Lower lobe of right lung (tissue), 2 donors: Measurements from ENCODE around the gene CYP4F12. TPM values are rescaled to one million over a fixed set of nuclear protein-coding genes. Genes with fewer than 3 reads are reported as not detected.
"Not testable (repeated sequence)": the region's sequence is repeated elsewhere in the genome, so short reads cannot be mapped to it uniquely, and the experiment has no call there.

Experiments
- ATAC-seq, 2 donors: fragments of 200-7000 bp; cut with Tn5 transposase; one replicate each; pipeline ENCODE4 v1.9.1; 2020 to 2022; ENCODE audit warnings: mild to moderate bottlenecking in 2 of 2, moderate library complexity in 2 of 2
- DNase-seq: peaks from one replicate; pipeline ENCODE4 v3.0.0-alpha.2; 2020
- H3K27ac ChIP-seq: fragments of 200-600 bp; one replicate; pipeline ENCODE4 v1.8.0; 2022
- H3K27me3 ChIP-seq: fragments of 200-600 bp; one replicate; pipeline ENCODE4 v1.8.0; 2022; ENCODE audit warnings: low read depth
- H3K36me3 ChIP-seq: fragments of 200-600 bp; one replicate; pipeline ENCODE4 v1.8.0; 2022; ENCODE audit warnings: mild to moderate bottlenecking
- H3K4me1 ChIP-seq: fragments of 200-600 bp; one replicate; pipeline ENCODE4 v1.8.0; 2022
- H3K4me3 ChIP-seq: fragments of 200-600 bp; one replicate; pipeline ENCODE4 v1.8.0; 2022; ENCODE audit warnings: mild to moderate bottlenecking
- H3K9me3 ChIP-seq: fragments of 200-600 bp; one replicate; pipeline ENCODE4 v1.8.0; 2022
- intact Hi-C: fragments of 100-400 bp; cut with DNase I; formaldehyde crosslinking; loops from one replicate; pipeline ENCODE4 v1.11.0; 2022
- total RNA-seq: library from RNA; stranded (reverse); fragmentation: NEBNext Ultra II Directional; extraction: Animal tissue kit (Norgen Biotek cat#: 25700); gene quantifications from one replicate; pipeline ENCODE4 v1.2.1, GENCODE V29; 2021
- TF ChIP-seq, protein P1 (sequence below): fragments of 200-600 bp; IDR thresholded peaks from one replicate; pipeline ENCODE4 v1.8.0; 2022; ENCODE audit warnings: antibody characterized with exemption, mild to moderate bottlenecking
- donor health status: DM: no; HTN: yes; CAD: no; lungs with severe emphysema.

CYP4F12 gene
- total RNA-seq, 1 donor from 2014 or later: 4.5 TPM

DNA sequence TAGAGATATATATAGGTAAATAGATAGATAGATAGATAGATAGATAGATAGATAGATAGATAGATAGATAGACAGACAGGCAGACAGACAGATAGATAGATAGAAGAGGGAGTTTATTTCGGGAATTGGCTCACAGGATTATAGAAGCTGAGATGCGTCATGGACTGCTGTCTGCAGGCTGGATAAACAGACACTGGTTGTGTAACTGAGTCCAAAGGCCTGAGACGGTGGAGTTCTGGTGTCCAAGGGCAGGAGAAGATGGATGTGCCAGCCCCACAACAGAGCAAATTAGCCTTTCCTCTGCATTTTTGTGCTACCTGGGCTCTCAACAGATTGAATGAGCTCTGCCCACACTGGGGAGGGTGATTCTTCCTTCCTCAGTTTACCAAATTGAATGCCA lies 29.5 kb upstream of the CYP4F12 start:
- H3K36me3 ChIP-seq: no peaks in the 10 kb centered on the region
- no peaks in the 10 kb centered on the region for H3K4me1 ChIP-seq
- no peak for DNase-seq
- ATAC-seq: no peak
- H3K27me3 ChIP-seq: no peaks in the 10 kb centered on the region
- no peak overlapping the region for H3K4me3 ChIP-seq
- TF ChIP-seq, protein P1, sequence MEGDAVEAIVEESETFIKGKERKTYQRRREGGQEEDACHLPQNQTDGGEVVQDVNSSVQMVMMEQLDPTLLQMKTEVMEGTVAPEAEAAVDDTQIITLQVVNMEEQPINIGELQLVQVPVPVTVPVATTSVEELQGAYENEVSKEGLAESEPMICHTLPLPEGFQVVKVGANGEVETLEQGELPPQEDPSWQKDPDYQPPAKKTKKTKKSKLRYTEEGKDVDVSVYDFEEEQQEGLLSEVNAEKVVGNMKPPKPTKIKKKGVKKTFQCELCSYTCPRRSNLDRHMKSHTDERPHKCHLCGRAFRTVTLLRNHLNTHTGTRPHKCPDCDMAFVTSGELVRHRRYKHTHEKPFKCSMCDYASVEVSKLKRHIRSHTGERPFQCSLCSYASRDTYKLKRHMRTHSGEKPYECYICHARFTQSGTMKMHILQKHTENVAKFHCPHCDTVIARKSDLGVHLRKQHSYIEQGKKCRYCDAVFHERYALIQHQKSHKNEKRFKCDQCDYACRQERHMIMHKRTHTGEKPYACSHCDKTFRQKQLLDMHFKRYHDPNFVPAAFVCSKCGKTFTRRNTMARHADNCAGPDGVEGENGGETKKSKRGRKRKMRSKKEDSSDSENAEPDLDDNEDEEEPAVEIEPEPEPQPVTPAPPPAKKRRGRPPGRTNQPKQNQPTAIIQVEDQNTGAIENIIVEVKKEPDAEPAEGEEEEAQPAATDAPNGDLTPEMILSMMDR: no peak
- H3K9me3 ChIP-seq: no peaks in the 10 kb centered on the region
- H3K27ac ChIP-seq: no peak overlapping the region
- intact Hi-C loops: no loop called here

DNA sequence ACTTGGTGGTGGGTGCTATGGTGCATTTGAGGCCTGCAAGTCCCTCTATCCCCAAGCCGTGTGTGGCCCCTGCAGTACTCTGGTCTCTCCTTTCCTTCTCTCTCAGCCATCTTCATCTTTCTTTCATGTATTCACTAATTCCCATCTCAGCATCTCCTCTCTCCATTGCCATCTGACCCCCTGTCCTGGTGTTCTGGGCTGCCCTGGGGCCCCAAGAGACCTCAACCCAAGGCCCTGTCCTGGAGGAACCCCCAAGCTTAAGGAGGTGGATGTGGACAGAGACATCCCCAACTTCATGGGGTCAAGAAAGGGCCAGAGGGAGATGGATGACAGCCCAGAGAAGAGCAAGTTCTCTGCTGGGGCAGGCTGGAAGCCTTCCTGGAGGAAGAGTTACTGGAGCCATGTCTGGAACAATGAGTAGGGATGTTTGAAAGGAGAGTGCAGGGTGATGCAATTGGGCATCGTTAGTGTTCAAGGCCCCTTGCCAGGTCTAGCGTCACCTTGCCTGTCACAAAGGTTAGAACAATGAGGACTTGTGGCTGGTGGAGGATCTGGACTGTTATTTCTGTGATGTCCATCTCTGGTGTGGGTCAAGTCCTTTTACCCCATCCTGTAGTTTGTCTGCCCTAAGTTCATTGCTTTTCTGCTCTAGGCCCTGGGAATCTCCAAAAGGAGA lies 28.7 kb upstream of the CYP4F12 start:
- intact Hi-C loops: no loop called here
- no peak for ATAC-seq
- Histone ChIP-seq H3K36me3 (no peaks in the 10 kb centered on the region), H3K27me3 (no peaks in the 10 kb centered on the region), H3K4me3 (no peak overlapping the region), H3K9me3 (no peaks in the 10 kb centered on the region), H3K4me1 (no peaks in the 10 kb centered on the region), H3K27ac (no peak overlapping the region)
- DNase-seq: no peak
- TF ChIP-seq, protein P1: no peak

DNA sequence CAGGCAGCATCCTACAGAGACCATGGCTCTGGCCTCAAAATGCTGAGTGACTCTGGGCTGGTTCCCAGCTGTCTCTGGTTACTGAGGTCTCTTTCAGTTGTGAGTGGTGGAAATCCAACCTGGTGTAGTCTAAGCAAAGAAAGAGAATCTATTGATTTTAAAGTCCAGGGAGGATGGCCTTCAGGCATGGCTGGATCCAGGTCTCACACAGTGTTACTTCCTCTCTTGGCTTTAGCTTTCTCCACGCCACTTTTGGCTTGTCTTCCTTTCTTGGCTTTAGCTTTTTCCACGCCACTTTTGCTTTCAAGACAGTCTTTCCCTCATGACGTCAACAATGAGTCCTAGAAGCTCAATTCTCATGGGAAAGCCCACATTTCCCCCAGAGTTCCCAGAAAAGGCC lies 28.1 kb upstream of the CYP4F12 start:
- TF ChIP-seq, protein P1: no peak
- Histone ChIP-seq H3K27ac (no peak overlapping the region), H3K4me3 (no peak overlapping the region), H3K4me1 (no peaks in the 10 kb centered on the region), H3K36me3 (no peaks in the 10 kb centered on the region), H3K9me3 (no peaks in the 10 kb centered on the region), H3K27me3 (no peaks in the 10 kb centered on the region)
- ATAC-seq (no peak), DNase-seq (no peak)
- intact Hi-C loops: no loop called here

DNA sequence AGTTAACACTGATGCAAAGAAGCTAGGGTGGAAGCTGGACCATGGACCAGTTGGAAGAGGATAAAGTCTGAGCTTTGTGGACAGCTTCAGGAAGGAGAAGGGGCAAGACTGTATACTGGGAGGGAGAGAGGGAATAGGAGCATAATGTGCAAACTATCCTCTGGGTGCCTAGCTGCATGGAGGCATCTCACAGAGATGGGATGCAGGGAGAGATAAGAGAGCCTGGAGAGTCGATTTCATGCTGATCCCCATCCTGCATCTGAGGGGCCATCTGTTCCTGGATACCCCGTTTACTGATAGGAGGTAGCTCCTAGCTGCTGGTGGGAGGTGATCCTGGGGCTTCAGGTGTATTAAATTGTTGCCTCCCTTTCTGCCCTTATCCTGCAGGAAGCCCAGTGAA lies 23.4 kb upstream of the CYP4F12 start:
- ATAC-seq (no peak), DNase-seq (no peak)
- TF ChIP-seq, protein P1: no peak
- Histone ChIP-seq H3K27me3 (no peaks in the 10 kb centered on the region), H3K27ac (no peak overlapping the region), H3K4me1 (no peaks in the 10 kb centered on the region), H3K9me3 (no peaks in the 10 kb centered on the region), H3K36me3 (no peaks in the 10 kb centered on the region), H3K4me3 (no peak overlapping the region)
- intact Hi-C loops: no loop called here

DNA sequence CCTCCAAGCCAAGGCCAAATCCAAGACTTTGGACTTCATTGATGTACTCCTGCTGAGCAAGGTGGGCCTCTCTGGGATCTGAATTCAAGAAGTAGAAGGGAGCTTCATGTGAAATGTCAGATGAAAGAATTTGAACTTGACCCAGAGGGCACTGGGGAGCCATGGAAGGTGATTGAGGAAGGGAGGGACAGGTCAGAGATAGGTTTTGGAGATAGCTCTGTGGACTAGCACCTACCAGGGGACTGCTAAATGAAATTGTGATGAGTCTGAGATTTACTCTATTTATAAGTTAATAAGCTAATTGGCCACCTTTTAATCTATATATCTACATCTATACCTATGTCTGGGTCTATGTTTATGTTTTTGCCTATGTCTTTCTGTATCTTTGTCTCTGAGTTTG lies 22.8 kb upstream of the CYP4F12 start:
- H3K36me3 ChIP-seq, H3K4me1 ChIP-seq, H3K27ac ChIP-seq, ATAC-seq, H3K27me3 ChIP-seq, DNase-seq, H3K4me3 ChIP-seq, intact Hi-C loops, H3K9me3 ChIP-seq: not testable (repeated sequence)

DNA sequence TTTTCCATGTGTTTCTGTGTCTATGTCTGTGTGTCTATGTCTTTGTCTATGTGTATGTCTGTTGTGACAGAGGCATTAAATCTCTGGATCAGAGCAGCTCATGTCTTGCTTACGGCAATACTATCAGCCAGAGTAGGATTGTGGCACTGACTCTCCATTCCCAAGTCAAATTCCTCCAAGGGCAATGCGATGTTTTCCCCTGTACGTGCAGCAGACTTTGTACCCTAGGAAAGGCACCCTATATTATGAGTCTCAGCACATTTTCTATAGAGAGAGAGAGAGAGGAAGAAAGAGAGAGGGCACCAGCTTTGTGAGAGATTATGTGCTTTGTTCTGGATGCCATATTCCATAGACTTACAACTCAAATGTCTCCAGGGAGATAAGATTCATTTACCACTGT lies 21.1 kb upstream of the CYP4F12 start:
- Histone ChIP-seq H3K4me1 (no peaks in the 10 kb centered on the region), H3K36me3 (no peaks in the 10 kb centered on the region), H3K27me3 (peaks cover 5% of the 10 kb centered on the region), H3K9me3 (no peaks in the 10 kb centered on the region), H3K4me3 (no peak overlapping the region), H3K27ac (no peak overlapping the region)
- ATAC-seq (no peak), DNase-seq (no peak)
- TF ChIP-seq, protein P1: no peak
- intact Hi-C loops: no loop called here
